Measurements from ENCODE around the gene LRRC38.

LRRC38 gene

GRCh38 chr1:13514821-13515220 is 1.0 kb upstream of the LRRC38 start:
- DNase-seq: no peak

- DNase-seq: no peak
Observed at GRCh38 chr1:13513063-13513894, 524 bp downstream of the LRRC38 start.

GRCh38 chr1:13512472-13512871 is 1.3 kb downstream of the LRRC38 start:
- no peak for DNase-seq

GRCh38 chr1:13510499-13510898 is 3.3 kb downstream of the LRRC38 start:
- no peak for DNase-seq

- DNase-seq: no peak
Observed at GRCh38 chr1:13507075-13507474, 6.7 kb downstream of the LRRC38 start.

GRCh38 chr1:13505020-13505419 is 8.8 kb downstream of the LRRC38 start:
- DNase-seq: no peak

GRCh38 chr1:13500806-13501205 is 13.0 kb downstream of the LRRC38 start:
- DNase-seq: no peak

GRCh38 chr1:13499422-13499821 is 14.4 kb downstream of the LRRC38 start:
- no peak for DNase-seq

GRCh38 chr1:13498553-13498952 is 15.2 kb downstream of the LRRC38 start:
- no peak for DNase-seq

- DNase-seq: no peak
Observed at GRCh38 chr1:13495186-13495585, 18.6 kb downstream of the LRRC38 start.

- no peak for DNase-seq
Observed at GRCh38 chr1:13494712-13495111, 19.1 kb downstream of the LRRC38 start.

GRCh38 chr1:13494025-13494424 is 19.8 kb downstream of the LRRC38 start:
- no peak for DNase-seq

GRCh38 chr1:13492711-13493110 is 21.1 kb downstream of the LRRC38 start:
- no peak for DNase-seq

- no peak for DNase-seq
Observed at GRCh38 chr1:13487957-13488356, 25.8 kb downstream of the LRRC38 start.

- peak in 1 of 3 experiments; percentile 72 for DNase-seq
Observed at GRCh38 chr1:13487143-13487868, 26.5 kb downstream of the LRRC38 start.

GRCh38 chr1:13483946-13484345 is 29.9 kb downstream of the LRRC38 start:
- DNase-seq: no peak

GRCh38 chr1:13482600-13482999 is 31.2 kb downstream of the LRRC38 start:
- no peak for DNase-seq

- no peak for DNase-seq
Observed at GRCh38 chr1:13479171-13479856, 34.5 kb downstream of the LRRC38 start.

GRCh38 chr1:13478692-13479091 is 35.1 kb downstream of the LRRC38 start:
- DNase-seq: peak in 2 of 3 experiments; percentile 2 to 16

- peak in 2 of 3 experiments; percentile 5 to 28 for DNase-seq
Observed at GRCh38 chr1:13469343-13469742, 44.5 kb downstream of the LRRC38 start.

GRCh38 chr1:13465515-13465914 is 48.3 kb downstream of the LRRC38 start:
- DNase-seq: no peak

GRCh38 chr1:13462682-13463081 is 51.1 kb downstream of the LRRC38 start:
- no peak for DNase-seq

GRCh38 chr1:13461977-13462376 is 51.8 kb downstream of the LRRC38 start:
- DNase-seq: no peak
